HG03378 (cell line): ENCODE measurements around the gene KCNQ1.

Experiments used
- ATAC-seq: cut with Tn5 transposase; IDR thresholded peaks from one replicate; pipeline ENCODE4 v1.9.1; 2021; ENCODE audit warnings: mild to moderate bottlenecking, moderate library complexity; ENCODE audit not compliant: unreplicated experiment

The KCNQ1 gene

GRCh38 chr11:2673871-2674471 lies 229.2 kb downstream of the KCNQ1 start:
- ATAC-seq = no peak

- no peak for ATAC-seq
These were observed 229.9 kb downstream of the KCNQ1 start for GRCh38 chr11:2674658-2675131.

- ATAC-seq = no peak
These were observed 230.7 kb downstream of the KCNQ1 start for GRCh38 chr11:2675540-2675939.

- ATAC-seq = peak; percentile 57
These were observed 232.3 kb downstream of the KCNQ1 start for GRCh38 chr11:2677127-2677526.

- ATAC-seq = no peak
These were observed 233.6 kb downstream of the KCNQ1 start for GRCh38 chr11:2678396-2678795.

GRCh38 chr11:2679011-2679676 lies 234.3 kb downstream of the KCNQ1 start:
- ATAC-seq = no peak

- ATAC-seq = no peak
These were observed 236.8 kb downstream of the KCNQ1 start for GRCh38 chr11:2681408-2682145.

GRCh38 chr11:2683806-2684205 lies 239.0 kb downstream of the KCNQ1 start:
- ATAC-seq = no peak

- no peak for ATAC-seq
These were observed 239.8 kb downstream of the KCNQ1 start for GRCh38 chr11:2684581-2684980.

GRCh38 chr11:2685051-2685450 lies 240.2 kb downstream of the KCNQ1 start:
- no peak for ATAC-seq

GRCh38 chr11:2685566-2686359 lies 241.0 kb downstream of the KCNQ1 start:
- ATAC-seq = no peak

GRCh38 chr11:2686360-2687222 lies 241.8 kb downstream of the KCNQ1 start:
- ATAC-seq = no peak

- no peak for ATAC-seq
These were observed 242.4 kb downstream of the KCNQ1 start for GRCh38 chr11:2687223-2687530.

- no peak for ATAC-seq
These were observed 243.0 kb downstream of the KCNQ1 start for GRCh38 chr11:2687782-2688191.

GRCh38 chr11:2688381-2689231 lies 243.8 kb downstream of the KCNQ1 start:
- no peak for ATAC-seq

GRCh38 chr11:2689651-2690575 lies 245.1 kb downstream of the KCNQ1 start:
- ATAC-seq = no peak

GRCh38 chr11:2690596-2691354 lies 246.0 kb downstream of the KCNQ1 start:
- no peak for ATAC-seq

- no peak for ATAC-seq
These were observed 246.6 kb downstream of the KCNQ1 start for GRCh38 chr11:2691355-2691761.
